ENCODE measurements around the gene PLTP.

GRCh38 chr20:45866454-45866853 is 45.5 kb downstream of the PLTP start:
- no peak for TF ChIP-seq POLR2A (IDR thresholded peaks at IDR 0.05; ENCODE audit: low read depth)
- no peak for TF ChIP-seq EP300 (IDR thresholded peaks at IDR 0.05)
- TF ChIP-seq CTCF (IDR thresholded peaks at IDR 0.05) = no peak
- no peak for TF ChIP-seq POLR2AphosphoS5 (IDR thresholded peaks at IDR 0.05)
